Tibial nerve (tissue), 4 donors: ENCODE data around the gene SIRPD. TPM values are rescaled to one million over a fixed set of nuclear protein-coding genes. Genes with fewer than 3 reads are reported as not detected.
"Not testable (repeated sequence)": the region's sequence is repeated elsewhere in the genome, so short reads cannot be mapped to it uniquely, and the experiment has no call there.

Source experiments
- DNase-seq, 2 donors: peaks; one replicate each; pipeline ENCODE4 v3.0.0-alpha.2; 2019; ENCODE audit warnings: low spot score in 2 of 2
- H3K27ac ChIP-seq, 4 donors: fragments of 200-600 bp; sonication (generic) in 3 of 4; one replicate each; pipeline ENCODE4 v1.5.1; 2017 to 2019; ENCODE audit warnings: mild to moderate bottlenecking in 1 of 4
- H3K27me3 ChIP-seq, 2 donors: fragments of 200-600 bp; sonication (generic) in 1 of 2; one replicate each; pipeline versions ENCODE4 v1.5.1 to v1.6.0; 2017 to 2019
- H3K36me3 ChIP-seq, 3 donors: fragments of 200-600 bp; sonication (generic); one replicate each; pipeline ENCODE4 v1.5.1; 2018 to 2019
- H3K4me1 ChIP-seq, 4 donors: fragments of 200-600 bp; sonication (generic) in 3 of 4; one replicate each; pipeline ENCODE4 v1.5.1; 2017 to 2019
- H3K4me3 ChIP-seq, 4 donors: fragments of 200-600 bp; sonication (generic) in 3 of 4; one replicate each; pipeline ENCODE4 v1.5.1; 2017 to 2019; ENCODE audit warnings: mild to moderate bottlenecking in 1 of 4, moderate library complexity in 1 of 4
- H3K9me3 ChIP-seq, 4 donors: fragments of 200-600 bp; sonication (generic) in 3 of 4; one replicate each; pipeline ENCODE4 v1.5.1; 2017 to 2019
- EP300 ChIP-seq, 2 donors: sonication (generic); formaldehyde crosslinking; IDR thresholded peaks; one replicate each; pipeline ENCODE4 v1.6.1; 2017; ENCODE audit warnings: antibody characterized with exemption in 2 of 2, mild to moderate bottlenecking in 1 of 2
- POLR2A ChIP-seq, 2 donors: fragments of 450-650 bp; IDR thresholded peaks; one replicate each; pipeline ENCODE4 v1.6.1; 2017; ENCODE audit warnings: antibody characterized with exemption in 2 of 2, mild to moderate bottlenecking in 2 of 2, moderate library complexity in 2 of 2
- WGBS, 2 donors: methylation state at CpG; one replicate each; pipeline ENCODE4 v1.1.5; 2018; 5-methylcytosine and 5-hydroxymethylcytosine counted together
- total RNA-seq, 4 donors: library from RNA; depleted of rRNA; stranded (reverse); fragments of >200 nt; gene quantifications; one replicate each; pipeline ENCODE4 v1.1.0, GENCODE V29; 2016
- TF ChIP-seq, protein P1 (sequence below), 5 experiments: fragments of 200-600 bp in 3 of 5; fragments of 450-650 bp in 2 of 5; sonication (generic) in 3 of 5; IDR thresholded peaks; one replicate each; pipeline ENCODE4 v1.5.1; 2016 to 2019; ENCODE audit warnings: antibody characterized with exemption in 5 of 5, mild to moderate bottlenecking in 3 of 5, moderate library complexity in 2 of 5

SIRPD gene
- total RNA-seq, 4 donors from 2014 or later = not detected

DNA sequence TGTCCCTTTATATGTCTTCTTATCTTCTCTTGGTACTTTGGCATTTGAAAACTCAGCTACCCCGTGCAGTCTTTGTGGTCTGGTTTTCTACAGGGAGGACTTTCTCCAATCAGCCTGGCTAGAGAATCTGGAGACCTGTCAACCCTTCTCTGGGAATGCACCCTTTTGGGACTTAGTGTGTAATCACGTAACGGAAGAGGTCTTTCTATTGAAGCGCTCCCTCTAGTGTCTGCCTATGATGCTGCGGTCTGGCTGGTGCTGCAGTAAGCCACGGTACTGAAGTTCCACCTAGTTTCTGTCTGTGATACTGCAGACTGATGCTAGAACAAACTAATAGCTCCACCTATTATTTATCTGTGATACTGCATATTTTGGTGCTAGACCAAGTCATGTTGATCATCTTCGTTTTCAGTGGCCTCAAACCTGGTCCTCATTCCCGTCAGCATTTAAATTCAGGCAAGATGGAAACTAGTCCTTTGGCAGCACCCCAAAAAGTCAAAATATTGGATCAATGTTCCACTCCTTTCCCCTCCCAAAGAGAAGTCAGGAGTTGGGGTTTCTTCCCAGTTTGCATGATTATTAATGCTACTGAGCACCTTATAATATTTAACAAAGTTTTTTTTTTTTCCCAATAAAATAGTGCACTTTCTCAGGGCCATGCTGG, 53.8 kb downstream of the SIRPD start:
- H3K27me3 ChIP-seq = no peaks in the 10 kb centered on the region
- no peaks in the 10 kb centered on the region for H3K4me1 ChIP-seq
- H3K36me3 ChIP-seq = no peaks in the 10 kb centered on the region
- H3K27ac ChIP-seq = no peak overlapping the region
- no peak for TF ChIP-seq POLR2A (IDR thresholded peaks at IDR 0.05)
- TF ChIP-seq, protein P1, sequence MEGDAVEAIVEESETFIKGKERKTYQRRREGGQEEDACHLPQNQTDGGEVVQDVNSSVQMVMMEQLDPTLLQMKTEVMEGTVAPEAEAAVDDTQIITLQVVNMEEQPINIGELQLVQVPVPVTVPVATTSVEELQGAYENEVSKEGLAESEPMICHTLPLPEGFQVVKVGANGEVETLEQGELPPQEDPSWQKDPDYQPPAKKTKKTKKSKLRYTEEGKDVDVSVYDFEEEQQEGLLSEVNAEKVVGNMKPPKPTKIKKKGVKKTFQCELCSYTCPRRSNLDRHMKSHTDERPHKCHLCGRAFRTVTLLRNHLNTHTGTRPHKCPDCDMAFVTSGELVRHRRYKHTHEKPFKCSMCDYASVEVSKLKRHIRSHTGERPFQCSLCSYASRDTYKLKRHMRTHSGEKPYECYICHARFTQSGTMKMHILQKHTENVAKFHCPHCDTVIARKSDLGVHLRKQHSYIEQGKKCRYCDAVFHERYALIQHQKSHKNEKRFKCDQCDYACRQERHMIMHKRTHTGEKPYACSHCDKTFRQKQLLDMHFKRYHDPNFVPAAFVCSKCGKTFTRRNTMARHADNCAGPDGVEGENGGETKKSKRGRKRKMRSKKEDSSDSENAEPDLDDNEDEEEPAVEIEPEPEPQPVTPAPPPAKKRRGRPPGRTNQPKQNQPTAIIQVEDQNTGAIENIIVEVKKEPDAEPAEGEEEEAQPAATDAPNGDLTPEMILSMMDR (IDR thresholded peaks at IDR 0.05) = peak; percentile 51 to 77 (median 69)
- peaks cover 0 to 6% (median 3%) of the 10 kb centered on the region in 4 donors for H3K9me3 ChIP-seq
- H3K4me3 ChIP-seq = no peak overlapping the region
- WGBS, 2 donors = 2 to 7% methylated on average over 8 of the region's 8 CpGs
- peak; percentile 33 to 68 for DNase-seq

- Histone ChIP-seq H3K4me1 (no peaks in the 10 kb centered on the region), H3K27me3 (no peaks in the 10 kb centered on the region), H3K9me3 (peaks cover 0 to 6% (median 3%) of the 10 kb centered on the region in 4 donors), H3K36me3 (no peaks in the 10 kb centered on the region), H3K4me3 (no peak overlapping the region), H3K27ac (no peak overlapping the region)
- TF ChIP-seq, protein P1 (IDR thresholded peaks at IDR 0.05) = no peak
- TF ChIP-seq POLR2A (IDR thresholded peaks at IDR 0.05) = no peak
- no peak for DNase-seq
- 45 to 55% methylated on average over 3 of the region's 3 CpGs for WGBS, 2 donors
Measured at GRCh38 chr20:1500496-1500895, 57.0 kb downstream of the SIRPD start.

DNA sequence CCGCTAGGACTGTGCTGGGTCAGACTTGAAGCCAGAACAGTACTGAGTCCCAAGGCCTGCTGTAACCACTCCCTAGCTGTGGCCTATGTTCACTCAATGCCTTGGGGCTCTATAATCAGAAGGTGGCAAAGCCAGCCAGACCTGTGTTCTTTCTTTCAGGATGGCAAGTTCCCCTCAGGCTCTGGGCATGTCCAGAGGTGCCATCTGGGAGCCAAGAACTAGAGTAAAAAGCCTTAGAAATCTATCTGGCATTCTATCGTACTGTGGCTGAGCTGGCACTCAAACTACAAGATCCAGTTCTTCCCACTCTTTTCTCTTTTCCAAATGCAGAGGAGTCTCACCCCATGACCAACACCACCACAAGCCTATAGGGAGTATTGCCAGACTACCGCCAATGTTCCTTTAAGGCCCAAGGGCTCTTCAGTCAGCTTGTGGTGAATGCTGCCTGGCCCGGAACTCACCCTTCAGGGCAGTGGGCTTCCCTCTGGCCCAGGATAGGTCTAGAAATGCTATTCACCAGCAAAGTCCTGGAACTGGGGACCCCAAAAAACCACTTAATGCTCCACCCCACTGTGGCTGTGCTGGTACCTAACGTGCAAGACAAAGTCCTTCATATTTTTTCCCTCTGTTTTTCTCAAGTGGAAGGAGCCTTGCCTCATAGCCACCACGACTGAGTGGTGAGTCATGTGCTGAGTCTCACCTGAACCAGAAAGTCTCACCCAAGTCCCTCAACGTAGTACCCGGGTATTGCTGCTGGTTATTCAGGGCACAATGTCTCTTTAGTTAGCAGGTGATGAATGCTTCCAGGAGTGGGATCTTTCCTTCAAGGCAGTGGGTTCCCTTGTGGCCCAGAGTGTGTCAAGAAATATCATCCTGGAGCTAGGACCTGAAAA, 57.7 kb downstream of the SIRPD start:
- 86 to 88% methylated on average over 8 of the region's 8 CpGs for WGBS, 2 donors
- H3K27ac ChIP-seq = no peak overlapping the region
- H3K4me3 ChIP-seq = no peak overlapping the region
- TF ChIP-seq EP300 (IDR thresholded peaks at IDR 0.05) = no peak
- TF ChIP-seq POLR2A (IDR thresholded peaks at IDR 0.05) = no peak
- TF ChIP-seq, protein P1 (IDR thresholded peaks at IDR 0.05) = no peak
- no peak for DNase-seq
- H3K36me3 ChIP-seq = no peaks in the 10 kb centered on the region
- no peaks in the 10 kb centered on the region for H3K4me1 ChIP-seq
- H3K27me3 ChIP-seq = no peaks in the 10 kb centered on the region
- peaks cover 0 to 6% (median 3%) of the 10 kb centered on the region in 4 donors for H3K9me3 ChIP-seq

DNA sequence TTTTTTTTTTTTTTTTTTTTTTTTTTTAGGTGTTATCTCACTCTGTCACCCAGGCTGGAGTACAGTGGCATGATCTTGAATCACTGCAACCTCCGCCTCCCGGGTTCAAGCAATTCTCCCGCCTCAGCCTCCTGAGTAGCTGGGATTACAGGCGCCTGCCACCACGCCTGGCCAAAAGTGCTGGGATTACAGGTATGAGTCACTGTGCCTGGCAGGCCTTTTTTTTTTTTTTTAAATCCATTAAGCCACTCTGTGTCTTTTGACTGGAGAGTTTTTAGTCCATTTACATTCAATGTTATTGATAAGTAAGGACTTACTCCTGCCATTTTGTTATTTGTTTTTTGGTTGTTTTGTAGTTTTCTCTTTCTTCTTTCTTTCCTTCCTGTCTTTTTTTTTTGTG, 60.1 kb downstream of the SIRPD start:
- DNase-seq, H3K27ac ChIP-seq, H3K36me3 ChIP-seq, H3K27me3 ChIP-seq, H3K4me1 ChIP-seq, H3K9me3 ChIP-seq, H3K4me3 ChIP-seq: not testable (repeated sequence)
- 94 to 95% methylated on average over 5 of the region's 5 CpGs for WGBS, 2 donors

GRCh38 chr20:1496930-1497329, 60.6 kb downstream of the SIRPD start:
- WGBS, 2 donors = 85% methylated on average over 2 to 3 of the region's 3 CpGs

More at GRCh38 chr20:1496930-1497329, 60.6 kb downstream of the SIRPD start:
- TF ChIP-seq, protein P1 (IDR thresholded peaks at IDR 0.05) = no peak
- TF ChIP-seq EP300 (IDR thresholded peaks at IDR 0.05) (no peak), POLR2A (IDR thresholded peaks at IDR 0.05) (no peak)
- DNase-seq = no peak
- Histone ChIP-seq H3K27me3 (no peaks in the 10 kb centered on the region), H3K9me3 (peaks cover 0 to 1% (median 0%) of the 10 kb centered on the region in 4 donors), H3K27ac (no peak overlapping the region), H3K36me3 (no peaks in the 10 kb centered on the region), H3K4me1 (no peaks in the 10 kb centered on the region), H3K4me3 (no peak overlapping the region)
